ENCODE results near the gene ADI1.

GRCh38 chr2:3479430-3480320, 39.7 kb downstream of the ADI1 start:
- no peak for TF ChIP-seq CTCF (IDR thresholded peaks at IDR 0.05)
- no peak for TF ChIP-seq POLR2A (IDR thresholded peaks at IDR 0.05)

All from body of pancreas (tissue), 4 donors.